ENCODE results near the gene FAM107B. TPM values are rescaled to one million over a fixed set of nuclear protein-coding genes. Genes with fewer than 3 reads are reported as not detected.
A peak's percentile ranks its signal among the peaks of the same experiment; 100 is the strongest.

FAM107B gene
- total and polyA plus RNA-seq, 2 donors (not counting 3 experiments of a cell fraction or from before 2014, with no cell fraction given): 39.2 to 176 TPM

DNA sequence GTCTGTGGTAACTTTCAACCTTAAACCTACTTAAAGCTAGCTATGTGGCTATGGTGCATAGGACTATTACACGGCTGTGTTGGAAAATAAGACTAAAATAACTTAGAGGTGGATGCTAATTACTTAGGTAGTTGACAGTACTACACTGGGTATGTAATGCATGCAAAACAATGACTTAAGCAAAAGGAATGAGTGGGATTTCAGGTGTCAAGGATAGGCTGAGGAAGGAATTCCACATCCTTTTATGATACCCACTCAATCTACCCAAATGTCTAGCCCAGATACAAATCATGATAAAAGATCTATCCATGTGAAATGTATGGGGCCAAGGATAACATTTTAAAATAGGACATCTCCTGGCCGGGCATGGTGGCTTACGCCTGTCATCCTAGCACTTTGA is 49.3 kb upstream of the FAM107B start:
- POLR2A ChIA-PET: interaction anchor here (0.6 kb wide), 1 partner anchor 54 kb away, joined by 3 read pairs; no protein-coding TSS in a partner anchor

DNA sequence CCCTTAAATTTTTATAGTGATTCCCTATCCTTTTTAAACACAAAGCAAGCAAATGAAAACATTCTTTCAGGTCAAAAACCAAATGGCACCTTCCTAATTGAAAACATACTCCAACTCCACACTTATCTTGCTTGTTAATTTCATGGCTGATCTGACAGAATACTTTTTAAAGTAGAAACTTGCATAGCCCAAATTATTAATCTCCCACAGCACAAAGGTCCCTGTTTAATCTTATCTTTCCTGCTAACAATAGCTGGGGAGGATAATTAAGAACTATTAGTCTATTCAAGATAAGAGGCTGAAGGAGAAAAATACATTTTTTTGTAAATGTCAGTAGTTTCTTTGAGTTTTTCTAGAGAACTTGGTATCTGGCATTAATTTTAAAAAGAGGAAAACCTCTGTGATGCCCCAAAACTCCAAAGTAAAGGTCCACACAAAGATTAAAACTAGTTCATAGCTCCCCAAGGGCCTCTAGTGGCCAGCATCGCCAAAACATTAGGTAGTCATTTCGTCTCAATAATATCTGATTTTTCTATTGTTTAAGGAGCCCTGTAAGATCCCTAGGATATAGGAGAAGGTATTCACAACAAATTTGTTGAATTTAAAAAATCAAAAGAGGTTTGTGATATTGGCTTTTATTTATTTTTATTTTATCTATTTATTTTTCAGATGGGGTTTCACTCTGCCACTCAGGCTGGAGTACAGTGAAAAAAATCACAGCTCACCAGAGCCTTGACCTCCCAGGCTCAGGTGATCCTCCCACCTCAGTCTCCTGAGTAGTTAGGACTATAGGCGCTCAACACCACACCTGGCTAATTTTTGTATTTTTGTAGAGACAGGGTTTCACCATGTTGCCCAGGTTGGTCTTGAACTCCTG is 48.4 kb upstream of the FAM107B start:
- Histone ChIP-seq H3K27ac (ENCODE audit: insufficient read depth, low read depth, low read length) (no peak overlapping the region), H2AFZ (ENCODE audit: low read depth, low read length) (peak overlapping the region; percentile 18), H3K4me1 (ENCODE audit: control insufficient read depth, extremely low read depth, insufficient read depth, low read length) (peaks cover 20% of the 10 kb centered on the region), H3K9me1 (replicated peaks; ENCODE audit: control insufficient read depth, extremely low read depth, insufficient read depth, low read length) (no peaks in the 10 kb centered on the region), H3K9me3 (replicated peaks; ENCODE audit: control insufficient read depth, insufficient read depth, low read length) (no peaks in the 10 kb centered on the region), H3K4me2 (ENCODE audit: insufficient read depth, low read length) (no peak overlapping the region), H3K36me3 (ENCODE audit: control insufficient read depth in 2 of 2, extremely low read depth in 1 of 2, insufficient read depth in 2 of 2, low read length in 2 of 2) (no peaks in the 10 kb centered on the region), H3K9ac (replicated peaks; ENCODE audit: extremely low read depth, insufficient read depth, low read length) (no peak overlapping the region), H4K20me1 (replicated peaks; ENCODE audit: control insufficient read depth, extremely low read depth, insufficient read depth, low read length) (no peaks in the 10 kb centered on the region), H3K79me2 (ENCODE audit: control insufficient read depth, insufficient read depth, low read length) (no peaks in the 10 kb centered on the region), H3K4me3 (replicated peaks in 1 of 3; ENCODE audit: insufficient read depth in 1 of 3, low read depth in 1 of 3, low read length in 3 of 3) (no peak overlapping the region), H3K27me3 (ENCODE audit: control insufficient read depth in 2 of 2, insufficient read depth in 2 of 2, low read length in 2 of 2) (peaks cover 0 to 3% of the 10 kb centered on the region in 2 experiments)
- TF ChIP-seq, protein P1, sequence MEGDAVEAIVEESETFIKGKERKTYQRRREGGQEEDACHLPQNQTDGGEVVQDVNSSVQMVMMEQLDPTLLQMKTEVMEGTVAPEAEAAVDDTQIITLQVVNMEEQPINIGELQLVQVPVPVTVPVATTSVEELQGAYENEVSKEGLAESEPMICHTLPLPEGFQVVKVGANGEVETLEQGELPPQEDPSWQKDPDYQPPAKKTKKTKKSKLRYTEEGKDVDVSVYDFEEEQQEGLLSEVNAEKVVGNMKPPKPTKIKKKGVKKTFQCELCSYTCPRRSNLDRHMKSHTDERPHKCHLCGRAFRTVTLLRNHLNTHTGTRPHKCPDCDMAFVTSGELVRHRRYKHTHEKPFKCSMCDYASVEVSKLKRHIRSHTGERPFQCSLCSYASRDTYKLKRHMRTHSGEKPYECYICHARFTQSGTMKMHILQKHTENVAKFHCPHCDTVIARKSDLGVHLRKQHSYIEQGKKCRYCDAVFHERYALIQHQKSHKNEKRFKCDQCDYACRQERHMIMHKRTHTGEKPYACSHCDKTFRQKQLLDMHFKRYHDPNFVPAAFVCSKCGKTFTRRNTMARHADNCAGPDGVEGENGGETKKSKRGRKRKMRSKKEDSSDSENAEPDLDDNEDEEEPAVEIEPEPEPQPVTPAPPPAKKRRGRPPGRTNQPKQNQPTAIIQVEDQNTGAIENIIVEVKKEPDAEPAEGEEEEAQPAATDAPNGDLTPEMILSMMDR (IDR thresholded peaks at IDR 0.05; ENCODE audit: extremely low read depth in 1 of 2, insufficient read depth in 1 of 2, low read depth in 1 of 2, low read length in 2 of 2): peak; percentile 59 to 66
- no peak for TF ChIP-seq FOS (IDR thresholded peaks at IDR 0.05; ENCODE audit: borderline replicate concordance, insufficient read depth, low read length)
- intact Hi-C loops (cut with micrococcal nuclease) (loop anchor here (1.0 kb wide), 7 partner anchors 41 to 626 kb away; no protein-coding TSS in a partner anchor), dilution Hi-C loops (cut with MboI; ENCODE audit: extremely low pct_ligation_motif_present, low sequenced_read_pairs) (no loop called here)
- peak; percentile 4 for FAIRE-seq
- ChIA-PET POLR2A (no interaction called here), CTCF (interaction anchor here (0.7 to 4.5 kb wide), 47 partner anchors 9 to 627 kb away, joined by 3 to 38 read pairs (median 4); partner anchors contain the start of genes CDNF, HSPA14 and MSANTD7)
- peak; percentile 70 for DNase-seq (ENCODE audit: low read depth, low spot score)
- no TSS peak for BruUV-seq (replicated peaks)

More for the DNA sequence above, 49.3 kb upstream of the FAM107B start:
- Histone ChIP-seq H3K9me1 (replicated peaks; ENCODE audit: control insufficient read depth, extremely low read depth, insufficient read depth, low read length) (no peaks in the 10 kb centered on the region), H3K27me3 (ENCODE audit: control insufficient read depth in 2 of 2, insufficient read depth in 2 of 2, low read length in 2 of 2) (peaks cover 0 to 3% of the 10 kb centered on the region in 2 experiments), H4K20me1 (replicated peaks; ENCODE audit: control insufficient read depth, extremely low read depth, insufficient read depth, low read length) (no peaks in the 10 kb centered on the region), H3K9me3 (replicated peaks; ENCODE audit: control insufficient read depth, insufficient read depth, low read length) (no peaks in the 10 kb centered on the region), H3K4me2 (ENCODE audit: insufficient read depth, low read length) (no peak overlapping the region), H3K79me2 (ENCODE audit: control insufficient read depth, insufficient read depth, low read length) (no peaks in the 10 kb centered on the region), H3K4me1 (ENCODE audit: control insufficient read depth, extremely low read depth, insufficient read depth, low read length) (peaks cover 20% of the 10 kb centered on the region), H3K27ac (ENCODE audit: insufficient read depth, low read depth, low read length) (no peak overlapping the region), H2AFZ (ENCODE audit: low read depth, low read length) (no peak overlapping the region), H3K9ac (replicated peaks; ENCODE audit: extremely low read depth, insufficient read depth, low read length) (no peak overlapping the region), H3K4me3 (replicated peaks in 1 of 3; ENCODE audit: insufficient read depth in 1 of 3, low read depth in 1 of 3, low read length in 3 of 3) (no peak overlapping the region), H3K36me3 (ENCODE audit: control insufficient read depth in 2 of 2, extremely low read depth in 1 of 2, insufficient read depth in 2 of 2, low read length in 2 of 2) (no peaks in the 10 kb centered on the region)
- BruUV-seq (replicated peaks): no TSS peak
- intact Hi-C loops (cut with micrococcal nuclease): loop anchor here (1.0 kb wide), 7 partner anchors 42 to 627 kb away; no protein-coding TSS in a partner anchor
- dilution Hi-C loops (cut with MboI; ENCODE audit: extremely low pct_ligation_motif_present, low sequenced_read_pairs): no loop called here
- CTCF ChIA-PET: interaction anchor here (0.8 to 4.5 kb wide), 28 partner anchors 10 to 627 kb away, joined by 3 to 38 read pairs (median 6); partner anchors contain the start of genes CDNF, HSPA14 and MSANTD7
- FAIRE-seq (no peak), DNase-seq (ENCODE audit: low read depth, low spot score) (no peak)
- TF ChIP-seq MYC (IDR thresholded peaks at IDR 0.05; ENCODE audit: low read depth, low read length) (no peak), POLR2A (IDR thresholded peaks at IDR 0.05; ENCODE audit: low read depth, low read length) (no peak), FOS (IDR thresholded peaks at IDR 0.05; ENCODE audit: borderline replicate concordance, insufficient read depth, low read length) (no peak)

All from endothelial cell of umbilical vein (primary cell).